GM12875 (cell line): ENCODE results near the gene BMP7.

Experiments
- H3K4me3 ChIP-seq: one replicate; pipeline ENCODE4 v1.5.1; 2011; ENCODE audit warnings: low read depth, low read length, control low read depth
- CTCF ChIP-seq: IDR thresholded peaks from 2 replicates; pipeline ENCODE4 v1.5.1; 2011; ENCODE audit warnings: low read depth, mild to moderate bottlenecking, control low read depth, inconsistent platforms, low read length, moderate library complexity, borderline replicate concordance; ENCODE audit not compliant: insufficient read depth

Gene BMP7

GRCh38 chr20:57272883-57273535, 6.6 kb upstream of the BMP7 start:
- TF ChIP-seq CTCF = no peak
- no peak overlapping the region for H3K4me3 ChIP-seq

- no peak for TF ChIP-seq CTCF
- no peak overlapping the region for H3K4me3 ChIP-seq
These were observed 4.0 kb upstream of the BMP7 start for GRCh38 chr20:57270204-57270984.

- no peak for TF ChIP-seq CTCF
- no peak overlapping the region for H3K4me3 ChIP-seq
These were observed 2.9 kb upstream of the BMP7 start for GRCh38 chr20:57269148-57269984.

GRCh38 chr20:57268399-57269076, 2.1 kb upstream of the BMP7 start:
- no peak overlapping the region for H3K4me3 ChIP-seq
- no peak for TF ChIP-seq CTCF

GRCh38 chr20:57267158-57267821, 849 bp upstream of the BMP7 start:
- no peak overlapping the region for H3K4me3 ChIP-seq
- no peak for TF ChIP-seq CTCF

GRCh38 chr20:57265997-57266290, 497 bp downstream of the BMP7 start:
- H3K4me3 ChIP-seq = no peak overlapping the region
- no peak for TF ChIP-seq CTCF
